ENCODE measurements around the gene SHCBP1L. TPM values are rescaled to one million over a fixed set of nuclear protein-coding genes. Genes with fewer than 3 reads are reported as not detected.

The SHCBP1L gene
- total and polyA plus RNA-seq, 9 of the 15 experiments (the other 6 are each of a cell fraction or from before 2014, with no cell fraction given): not detected

DNA sequence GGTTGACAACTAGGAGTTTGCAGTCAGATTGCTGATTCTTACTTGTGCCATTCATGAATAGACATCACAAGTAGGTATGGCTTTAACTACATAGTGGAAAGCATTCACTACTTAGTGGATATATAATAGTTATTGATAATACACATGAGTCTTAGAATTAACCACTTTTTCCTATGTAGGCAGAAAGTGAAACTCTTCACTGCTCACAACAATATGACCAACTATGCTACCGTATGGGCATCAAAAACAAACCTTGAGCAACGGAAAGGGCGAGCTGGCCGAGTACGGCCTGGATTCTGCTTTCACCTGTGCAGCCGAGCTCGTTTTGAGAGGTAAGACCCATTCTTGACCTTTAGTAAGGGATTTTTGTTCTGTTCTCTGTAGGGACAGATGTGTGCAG lies 75.1 kb downstream of the SHCBP1L start:
- H2AFZ ChIP-seq (ENCODE audit: low read depth, low read length): no peak overlapping the region
- ChIA-PET CTCF (ENCODE audit: low intra/inter-chr PET ratio) (no interaction called here), POLR2A (interaction anchor here (3.1 kb wide), 1 partner anchor 11 kb away, joined by 19 read pairs; no protein-coding TSS in a partner anchor)
- no peaks in the 10 kb centered on the region for H3K9me1 ChIP-seq (ENCODE audit: control insufficient read depth, insufficient read depth, low read length)
- intact Hi-C loops (cut with micrococcal nuclease) (no loop called here), in situ Hi-C loops (cut with MboI) (no loop called here)
- H4K20me1 ChIP-seq (replicated peaks; ENCODE audit: control insufficient read depth, insufficient read depth, low read length): no peaks in the 10 kb centered on the region; the same call in 1 of the 2 replicates
- ATAC-seq (no peak), DNase-seq (ENCODE audit: extremely low read depth in 1 of 4, low spot score in 3 of 4) (no peak), FAIRE-seq (no peak)
- peaks cover 99% of the 10 kb centered on the region for H3K36me3 ChIP-seq (ENCODE audit: control insufficient read depth, insufficient read depth, low read length)
- H3K79me2 ChIP-seq (ENCODE audit: control insufficient read depth, insufficient read depth, low read length): no peaks in the 10 kb centered on the region
- WGBS (ENCODE audit: insufficient coverage, low coverage, missing lambda C conversion rate): 97% methylated on average over 7 of the region's 7 CpGs
- H3K4me1 ChIP-seq (replicated peaks in 1 of 2; ENCODE audit: control insufficient read depth in 2 of 2, insufficient read depth in 2 of 2, low read length in 2 of 2): no peaks in the 10 kb centered on the region
- H3K27me3 ChIP-seq (ENCODE audit: control insufficient read depth in 2 of 2, insufficient read depth in 2 of 2, low read length in 2 of 2): no peaks in the 10 kb centered on the region
- no peaks in the 10 kb centered on the region for H3K9me3 ChIP-seq (replicated peaks; ENCODE audit: control insufficient read depth, insufficient read depth, low read depth, low read length)
- H3K4me3 ChIP-seq: no peak overlapping the region
- H3K27ac ChIP-seq (ENCODE audit: extremely low read depth, low read depth, low read length): no peak overlapping the region
- H3K4me2 ChIP-seq (ENCODE audit: insufficient read depth, low read length): no peak overlapping the region
- no TSS peak for BruUV-seq (replicated peaks)
- no peak overlapping the region for H3K9ac ChIP-seq (ENCODE audit: insufficient read depth in 1 of 2, low read depth in 2 of 2, low read length in 2 of 2)
- TF ChIP-seq DNMT1 (IDR thresholded peaks at IDR 0.05) (no peak), SMAD3 (CRISPR knock-in tag; conservative IDR thresholded peaks at IDR 0.05) (no peak), WHSC1 (IDR thresholded peaks at IDR 0.05; ENCODE audit: low read length) (no peak), MEIS2 (IDR thresholded peaks at IDR 0.05; ENCODE audit: partially characterized antibody) (no peak), DDX20 (tag; IDR thresholded peaks at IDR 0.05; ENCODE audit: low read depth) (no peak), NFE2 (IDR thresholded peaks at IDR 0.05; ENCODE audit: low read depth) (no peak), YY1 (IDR thresholded peaks at IDR 0.05; ENCODE audit: borderline replicate concordance in 1 of 3, control insufficient read depth in 1 of 3, extremely low read depth in 1 of 3, insufficient read depth in 3 of 3, insufficient read length in 1 of 3, insufficient replicate concordance in 2 of 3, low read depth in 1 of 3, low read length in 2 of 3) (no peak), ILK (tag; IDR thresholded peaks at IDR 0.05; ENCODE audit: borderline replicate concordance, low read depth) (no peak), RBM34 (IDR thresholded peaks at IDR 0.05; ENCODE audit: borderline replicate concordance, insufficient read depth, low read length) (no peak), HOXB6 (CRISPR knock-in tag; IDR thresholded peaks at IDR 0.05; ENCODE audit: borderline replicate concordance) (no peak)
- TF ChIP-seq, protein P1, sequence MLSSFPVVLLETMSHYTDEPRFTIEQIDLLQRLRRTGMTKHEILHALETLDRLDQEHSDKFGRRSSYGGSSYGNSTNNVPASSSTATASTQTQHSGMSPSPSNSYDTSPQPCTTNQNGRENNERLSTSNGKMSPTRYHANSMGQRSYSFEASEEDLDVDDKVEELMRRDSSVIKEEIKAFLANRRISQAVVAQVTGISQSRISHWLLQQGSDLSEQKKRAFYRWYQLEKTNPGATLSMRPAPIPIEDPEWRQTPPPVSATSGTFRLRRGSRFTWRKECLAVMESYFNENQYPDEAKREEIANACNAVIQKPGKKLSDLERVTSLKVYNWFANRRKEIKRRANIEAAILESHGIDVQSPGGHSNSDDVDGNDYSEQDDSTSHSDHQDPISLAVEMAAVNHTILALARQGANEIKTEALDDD (IDR thresholded peaks at IDR 0.05): no peak
- TF ChIP-seq, protein P2, sequence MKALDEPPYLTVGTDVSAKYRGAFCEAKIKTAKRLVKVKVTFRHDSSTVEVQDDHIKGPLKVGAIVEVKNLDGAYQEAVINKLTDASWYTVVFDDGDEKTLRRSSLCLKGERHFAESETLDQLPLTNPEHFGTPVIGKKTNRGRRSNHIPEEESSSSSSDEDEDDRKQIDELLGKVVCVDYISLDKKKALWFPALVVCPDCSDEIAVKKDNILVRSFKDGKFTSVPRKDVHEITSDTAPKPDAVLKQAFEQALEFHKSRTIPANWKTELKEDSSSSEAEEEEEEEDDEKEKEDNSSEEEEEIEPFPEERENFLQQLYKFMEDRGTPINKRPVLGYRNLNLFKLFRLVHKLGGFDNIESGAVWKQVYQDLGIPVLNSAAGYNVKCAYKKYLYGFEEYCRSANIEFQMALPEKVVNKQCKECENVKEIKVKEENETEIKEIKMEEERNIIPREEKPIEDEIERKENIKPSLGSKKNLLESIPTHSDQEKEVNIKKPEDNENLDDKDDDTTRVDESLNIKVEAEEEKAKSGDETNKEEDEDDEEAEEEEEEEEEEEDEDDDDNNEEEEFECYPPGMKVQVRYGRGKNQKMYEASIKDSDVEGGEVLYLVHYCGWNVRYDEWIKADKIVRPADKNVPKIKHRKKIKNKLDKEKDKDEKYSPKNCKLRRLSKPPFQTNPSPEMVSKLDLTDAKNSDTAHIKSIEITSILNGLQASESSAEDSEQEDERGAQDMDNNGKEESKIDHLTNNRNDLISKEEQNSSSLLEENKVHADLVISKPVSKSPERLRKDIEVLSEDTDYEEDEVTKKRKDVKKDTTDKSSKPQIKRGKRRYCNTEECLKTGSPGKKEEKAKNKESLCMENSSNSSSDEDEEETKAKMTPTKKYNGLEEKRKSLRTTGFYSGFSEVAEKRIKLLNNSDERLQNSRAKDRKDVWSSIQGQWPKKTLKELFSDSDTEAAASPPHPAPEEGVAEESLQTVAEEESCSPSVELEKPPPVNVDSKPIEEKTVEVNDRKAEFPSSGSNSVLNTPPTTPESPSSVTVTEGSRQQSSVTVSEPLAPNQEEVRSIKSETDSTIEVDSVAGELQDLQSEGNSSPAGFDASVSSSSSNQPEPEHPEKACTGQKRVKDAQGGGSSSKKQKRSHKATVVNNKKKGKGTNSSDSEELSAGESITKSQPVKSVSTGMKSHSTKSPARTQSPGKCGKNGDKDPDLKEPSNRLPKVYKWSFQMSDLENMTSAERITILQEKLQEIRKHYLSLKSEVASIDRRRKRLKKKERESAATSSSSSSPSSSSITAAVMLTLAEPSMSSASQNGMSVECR (CRISPR knock-in tag; IDR thresholded peaks at IDR 0.05): no peak
- TF ChIP-seq, protein P3, sequence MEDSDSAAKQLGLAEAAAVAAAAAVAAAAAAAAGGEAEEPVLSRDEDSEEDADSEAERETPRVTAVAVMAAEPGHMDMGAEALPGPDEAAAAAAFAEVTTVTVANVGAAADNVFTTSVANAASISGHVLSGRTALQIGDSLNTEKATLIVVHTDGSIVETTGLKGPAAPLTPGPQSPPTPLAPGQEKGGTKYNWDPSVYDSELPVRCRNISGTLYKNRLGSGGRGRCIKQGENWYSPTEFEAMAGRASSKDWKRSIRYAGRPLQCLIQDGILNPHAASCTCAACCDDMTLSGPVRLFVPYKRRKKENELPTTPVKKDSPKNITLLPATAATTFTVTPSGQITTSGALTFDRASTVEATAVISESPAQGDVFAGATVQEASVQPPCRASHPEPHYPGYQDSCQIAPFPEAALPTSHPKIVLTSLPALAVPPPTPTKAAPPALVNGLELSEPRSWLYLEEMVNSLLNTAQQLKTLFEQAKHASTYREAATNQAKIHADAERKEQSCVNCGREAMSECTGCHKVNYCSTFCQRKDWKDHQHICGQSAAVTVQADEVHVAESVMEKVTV (CRISPR knock-in tag; IDR thresholded peaks at IDR 0.05): no peak
- TF ChIP-seq, protein P4, sequence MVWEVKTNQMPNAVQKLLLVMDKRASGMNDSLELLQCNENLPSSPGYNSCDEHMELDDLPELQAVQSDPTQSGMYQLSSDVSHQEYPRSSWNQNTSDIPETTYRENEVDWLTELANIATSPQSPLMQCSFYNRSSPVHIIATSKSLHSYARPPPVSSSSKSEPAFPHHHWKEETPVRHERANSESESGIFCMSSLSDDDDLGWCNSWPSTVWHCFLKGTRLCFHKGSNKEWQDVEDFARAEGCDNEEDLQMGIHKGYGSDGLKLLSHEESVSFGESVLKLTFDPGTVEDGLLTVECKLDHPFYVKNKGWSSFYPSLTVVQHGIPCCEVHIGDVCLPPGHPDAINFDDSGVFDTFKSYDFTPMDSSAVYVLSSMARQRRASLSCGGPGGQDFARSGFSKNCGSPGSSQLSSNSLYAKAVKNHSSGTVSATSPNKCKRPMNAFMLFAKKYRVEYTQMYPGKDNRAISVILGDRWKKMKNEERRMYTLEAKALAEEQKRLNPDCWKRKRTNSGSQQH (CRISPR knock-in tag; IDR thresholded peaks at IDR 0.05): no peak

Measured in K562 (cell line).